B cell (primary cell): ENCODE measurements around the gene ERBIN.

Experiments used
- CTCF ChIP-seq: fragments of 200-600 bp; IDR thresholded peaks from one replicate; pipeline ENCODE4 v1.8.0; 2022; ENCODE audit warnings: antibody characterized with exemption, mild to moderate bottlenecking
- EZH2 ChIP-seq: IDR thresholded peaks from 2 replicates; pipeline ENCODE4 v1.6.1; 2012; ENCODE audit warnings: borderline replicate concordance, low read depth, mild to moderate bottlenecking, moderate library complexity, low read length; ENCODE audit not compliant: insufficient read depth, poor library complexity, severe bottlenecking

GRCh38 chr5:65984098-65984885, 57.9 kb downstream of the ERBIN start:
- TF ChIP-seq CTCF: no peak
- TF ChIP-seq EZH2: no peak
